B cell (primary cell): ENCODE measurements around the gene PPP1R3D.

Experiments used
- CTCF ChIP-seq: fragments of 200-600 bp; IDR thresholded peaks from one replicate; pipeline ENCODE4 v1.8.0; 2022; ENCODE audit warnings: antibody characterized with exemption, mild to moderate bottlenecking
- EZH2 ChIP-seq: IDR thresholded peaks from 2 replicates; pipeline ENCODE4 v1.6.1; 2012; ENCODE audit warnings: borderline replicate concordance, low read depth, mild to moderate bottlenecking, moderate library complexity, low read length; ENCODE audit not compliant: insufficient read depth, poor library complexity, severe bottlenecking

GRCh38 chr20:59939052-59939878, 840 bp downstream of the PPP1R3D start:
- TF ChIP-seq CTCF (no peak), EZH2 (no peak)
